HG02970 (cell line): Measurements from ENCODE around the gene SAMD14.

ENCODE experiments used
- ATAC-seq: cut with Tn5 transposase; IDR thresholded peaks from one replicate; pipeline ENCODE4 v1.9.1; 2021; ENCODE audit warnings: mild to moderate bottlenecking, moderate library complexity, moderate number of reproducible peaks; ENCODE audit not compliant: unreplicated experiment, low FRiP score

Gene SAMD14

DNA sequence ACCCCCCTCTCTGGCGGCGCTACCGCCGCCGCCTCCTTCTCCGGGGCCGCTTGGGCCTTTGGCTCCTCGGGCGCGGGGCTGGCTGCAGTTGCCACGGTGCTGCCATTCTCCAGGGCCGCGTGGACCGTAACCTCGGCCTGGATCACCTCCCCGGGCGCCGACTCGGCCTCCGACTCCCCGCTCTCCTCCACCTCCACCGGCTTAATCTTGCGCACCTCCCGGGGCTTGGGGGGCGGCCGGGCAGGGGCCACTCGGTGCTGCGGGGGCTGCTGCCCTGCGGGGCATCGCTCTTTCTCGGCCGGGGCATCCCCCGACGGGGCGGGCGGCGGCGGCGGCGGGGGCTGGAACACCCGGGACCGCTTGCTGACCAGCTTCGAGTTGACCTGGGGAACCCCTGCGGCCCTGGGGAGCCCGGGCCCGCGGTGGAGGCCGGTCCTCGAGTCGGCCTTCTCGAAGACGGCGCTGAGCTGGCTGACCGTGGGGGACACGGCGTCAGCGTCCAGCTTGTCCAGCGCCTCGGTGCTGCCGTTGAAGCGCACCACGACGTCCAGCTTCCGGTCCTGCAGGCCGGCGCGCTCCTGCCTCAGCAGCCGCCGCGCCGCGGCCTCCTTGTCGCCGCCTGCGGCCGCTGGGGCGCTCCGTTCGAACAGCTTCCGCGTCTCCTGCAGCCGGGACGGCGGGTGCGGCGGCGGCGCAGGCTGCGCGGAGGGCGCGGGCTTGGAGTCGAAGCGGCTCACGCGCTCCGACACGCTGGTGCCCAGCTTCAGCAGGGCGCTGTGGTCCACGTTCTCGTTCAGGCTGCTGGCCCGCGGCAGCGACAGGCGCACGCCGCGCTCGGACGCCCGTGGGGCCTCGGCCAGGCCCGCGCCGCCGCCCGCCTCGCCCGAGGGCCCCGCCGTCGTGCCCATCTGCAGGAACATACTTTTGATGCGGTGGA, 19.7 kb upstream of the SAMD14 start:
- ATAC-seq = no peak

DNA sequence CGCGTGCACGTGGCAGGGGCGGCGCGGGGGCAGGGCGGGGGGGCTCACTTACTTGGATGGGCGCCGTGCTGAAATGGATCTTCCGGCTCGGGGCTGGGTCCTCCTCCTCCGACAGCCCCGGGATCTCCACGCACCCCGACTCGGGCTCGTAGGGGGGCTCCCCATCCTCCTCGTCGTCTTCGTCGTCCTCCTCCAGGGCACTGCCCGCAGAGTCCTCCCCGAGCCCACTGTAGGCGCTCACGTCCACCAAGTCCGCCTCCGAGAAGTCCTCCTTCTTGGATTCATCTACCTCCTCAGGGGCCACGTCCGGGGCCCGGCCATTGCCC, 19.1 kb upstream of the SAMD14 start:
- ATAC-seq = no peak

DNA sequence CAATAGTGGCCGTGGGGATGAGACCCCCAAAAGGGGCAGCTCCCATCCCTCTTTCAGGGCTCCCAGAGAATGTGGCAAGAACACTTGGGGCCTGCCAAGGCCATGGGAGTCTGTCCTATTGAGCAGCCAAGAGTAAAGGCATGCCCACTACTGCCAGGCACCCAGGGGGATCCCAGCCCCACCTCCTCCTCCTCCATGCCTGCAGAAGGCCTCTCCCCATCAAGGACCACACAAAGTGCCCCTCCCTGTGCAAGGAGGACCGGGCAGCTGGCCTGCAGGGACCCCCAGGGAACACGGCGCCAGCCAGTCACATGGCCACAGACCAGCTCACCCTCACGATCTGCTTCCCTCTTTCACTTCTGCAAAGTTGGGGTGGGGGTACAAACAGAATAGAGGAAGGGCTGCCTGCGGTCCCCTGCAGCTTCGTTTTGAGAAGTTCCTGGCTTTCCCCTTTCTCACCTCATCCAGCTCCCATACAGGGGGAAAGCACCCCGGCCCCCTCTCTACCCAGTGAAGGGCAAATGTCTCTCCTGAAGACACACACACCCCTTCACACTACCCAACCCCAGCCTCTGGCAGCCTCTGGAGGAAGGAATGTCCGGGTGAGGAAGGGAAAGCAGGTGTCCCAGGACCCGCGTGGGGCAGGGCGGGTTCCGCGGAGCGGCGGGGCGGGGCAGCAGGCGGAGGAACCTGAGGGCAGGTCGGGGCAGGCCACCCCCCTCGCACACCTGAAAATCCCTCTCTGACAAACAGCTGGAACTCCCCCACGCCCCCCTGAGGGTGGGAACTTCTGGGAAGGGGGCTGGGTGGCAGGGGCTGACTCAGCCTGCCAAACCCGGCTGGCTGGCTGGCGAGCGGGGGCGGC, 18.5 kb upstream of the SAMD14 start:
- peak; percentile 25 for ATAC-seq

DNA sequence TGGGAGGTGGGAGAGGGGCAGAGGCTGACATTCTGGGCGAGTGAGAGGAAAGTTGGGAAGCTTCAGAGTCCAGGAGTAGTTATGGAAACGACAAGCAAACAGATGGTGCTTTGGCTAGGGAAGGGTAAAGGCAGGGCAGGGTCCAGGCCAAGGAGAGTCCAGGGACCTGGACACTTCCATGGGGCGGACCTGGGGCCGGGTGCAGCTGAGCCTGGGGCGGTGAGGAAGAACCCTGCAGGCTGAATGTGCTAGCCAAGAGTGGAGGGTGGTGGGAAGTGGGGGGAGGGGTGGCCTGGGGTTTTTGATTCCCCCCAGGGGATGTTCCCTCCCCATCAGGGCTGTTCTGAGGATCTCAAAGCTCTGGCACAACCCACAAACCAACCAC, 17.9 kb upstream of the SAMD14 start:
- no peak for ATAC-seq

DNA sequence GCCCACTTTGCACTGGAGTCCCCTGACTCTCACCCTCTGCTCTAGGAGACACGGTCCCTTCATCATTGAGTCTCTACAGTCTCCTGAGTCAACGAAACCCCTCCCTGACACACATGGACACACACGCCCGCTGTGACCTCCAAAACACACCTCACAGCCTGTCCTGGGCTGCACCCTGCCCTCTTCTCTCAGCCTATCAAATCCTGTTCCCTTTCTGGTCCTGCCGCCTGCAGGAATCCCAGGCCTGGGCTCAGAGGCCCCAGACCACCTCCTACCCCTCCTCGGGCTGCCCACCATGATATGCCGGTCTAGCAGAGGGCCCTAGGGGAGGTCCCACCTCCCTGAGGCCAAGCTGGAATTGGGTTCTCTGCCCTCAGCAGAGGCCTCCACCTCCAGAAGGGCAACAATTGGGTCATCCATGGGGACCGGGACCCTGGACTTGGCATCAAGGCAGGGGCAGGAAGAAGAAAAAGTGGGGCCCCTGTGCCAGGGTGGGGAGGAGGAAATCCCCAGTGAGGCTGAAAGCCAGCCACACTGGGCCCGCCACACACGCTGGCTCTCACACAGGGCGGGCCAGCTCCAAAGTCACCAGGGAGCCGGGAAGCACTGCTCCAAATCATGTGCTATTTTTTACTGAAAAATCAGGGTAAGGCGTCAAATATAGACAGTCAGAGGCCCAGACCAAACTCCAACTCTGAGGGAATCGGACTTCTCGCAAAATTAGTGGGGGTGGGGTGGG, 17.1 kb upstream of the SAMD14 start:
- no peak for ATAC-seq

GRCh38 chr17:50146230-50146926, 16.4 kb upstream of the SAMD14 start:
- no peak for ATAC-seq

- no peak for ATAC-seq
Observed at GRCh38 chr17:50145532-50146229, 15.7 kb upstream of the SAMD14 start.

DNA sequence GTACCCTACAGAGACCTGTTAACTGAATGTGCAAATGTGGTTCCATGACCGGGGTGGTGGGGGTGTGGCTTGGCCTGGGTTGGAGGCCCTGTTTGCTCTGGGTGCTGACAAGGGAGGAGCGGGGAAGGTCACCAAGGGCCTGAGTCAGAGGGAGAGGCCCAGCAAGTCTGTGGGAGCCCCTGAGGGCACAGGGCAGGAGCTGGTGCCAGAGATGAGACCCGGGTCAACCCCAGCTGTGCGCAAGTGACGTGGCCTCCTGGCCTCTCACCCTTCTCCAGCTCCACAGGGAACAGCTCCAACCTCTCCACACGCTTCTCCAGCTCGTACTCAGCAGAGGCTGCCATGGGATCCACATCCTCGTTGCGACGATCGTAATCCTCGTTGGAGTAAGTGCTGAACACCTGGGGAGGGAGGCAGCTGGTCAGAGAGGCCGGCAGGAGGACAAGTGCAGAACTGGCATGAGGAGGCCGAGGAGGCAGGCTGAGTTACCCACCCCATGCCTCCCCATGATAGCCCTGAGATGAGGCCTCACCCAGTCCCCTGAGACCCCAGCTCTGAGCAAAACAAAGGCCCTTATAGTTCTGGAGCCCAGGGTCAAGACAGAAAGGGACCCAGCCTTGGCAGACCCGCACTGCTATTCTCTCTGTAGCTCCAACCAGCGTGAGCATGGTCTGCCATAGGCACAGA, 15.0 kb upstream of the SAMD14 start:
- no peak for ATAC-seq

DNA sequence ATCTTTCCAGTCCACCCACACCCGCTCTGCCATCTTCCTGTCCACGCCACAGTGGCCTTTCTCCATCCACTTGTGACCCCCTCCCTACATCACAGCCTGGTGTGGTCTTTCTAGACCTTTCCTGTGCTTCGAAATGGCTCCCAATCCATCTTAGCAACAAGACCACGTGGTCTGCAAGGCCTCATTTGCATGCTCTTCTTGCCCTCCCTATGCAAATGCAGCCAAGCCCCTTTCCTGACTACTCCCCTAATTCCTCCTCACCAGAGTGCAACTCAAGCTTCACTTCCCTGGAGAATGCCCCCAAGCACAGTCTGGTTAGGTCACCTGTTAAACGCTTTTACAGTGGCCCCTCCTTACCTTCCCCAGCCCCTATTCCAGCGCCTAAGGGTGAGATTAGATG, 14.4 kb upstream of the SAMD14 start:
- no peak for ATAC-seq

DNA sequence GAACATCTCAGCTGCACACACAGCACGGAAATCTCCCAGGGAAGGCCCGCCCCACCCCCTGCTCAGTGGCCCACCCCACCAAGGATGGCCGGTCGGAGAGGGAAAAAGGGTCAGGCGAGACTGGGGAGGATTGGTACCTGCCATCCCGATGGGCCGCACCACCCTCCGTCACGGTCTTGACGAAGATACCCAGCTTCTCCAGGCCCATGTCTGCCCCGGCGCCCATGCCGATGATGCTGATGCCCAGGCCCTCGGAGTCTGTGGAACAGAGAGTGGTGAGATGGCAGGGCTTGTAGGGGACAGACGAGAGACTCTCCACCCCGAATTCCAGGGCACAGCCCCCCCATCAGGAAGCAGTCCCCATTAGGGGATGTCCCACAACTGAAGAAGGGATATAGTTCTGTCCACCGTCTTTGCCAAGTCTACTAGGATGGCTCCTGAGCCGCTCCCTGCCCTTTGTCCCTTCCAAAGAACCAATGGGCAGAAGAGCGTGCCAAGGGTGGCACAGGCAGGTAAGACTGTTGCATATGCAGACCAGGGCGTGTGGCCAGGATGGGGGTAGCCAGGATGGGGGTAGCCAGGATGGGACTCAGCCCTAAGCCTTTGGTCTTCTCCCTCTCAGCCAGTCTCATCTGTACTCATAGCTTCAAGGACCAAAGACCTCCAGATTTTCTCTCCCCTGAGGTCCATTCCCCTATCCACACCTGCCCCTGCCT, 13.7 kb upstream of the SAMD14 start:
- no peak for ATAC-seq

DNA sequence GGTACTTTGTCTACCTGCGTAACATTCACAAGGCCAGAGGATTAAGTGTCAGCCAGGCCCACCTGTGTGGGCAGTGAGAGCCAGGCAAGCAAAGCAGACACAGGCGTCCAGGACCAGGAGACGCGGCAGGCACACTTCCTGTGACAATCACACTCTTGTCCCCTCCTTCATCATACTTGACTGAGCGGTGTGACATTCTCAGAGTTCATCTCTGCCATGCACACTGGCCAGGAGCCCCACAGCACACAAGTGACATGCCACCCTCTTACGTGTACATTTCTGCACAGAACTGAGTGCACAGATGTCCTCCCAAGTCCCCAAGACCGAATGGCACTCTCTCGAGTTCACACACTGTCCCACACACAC, 11.8 kb upstream of the SAMD14 start:
- ATAC-seq = no peak

DNA sequence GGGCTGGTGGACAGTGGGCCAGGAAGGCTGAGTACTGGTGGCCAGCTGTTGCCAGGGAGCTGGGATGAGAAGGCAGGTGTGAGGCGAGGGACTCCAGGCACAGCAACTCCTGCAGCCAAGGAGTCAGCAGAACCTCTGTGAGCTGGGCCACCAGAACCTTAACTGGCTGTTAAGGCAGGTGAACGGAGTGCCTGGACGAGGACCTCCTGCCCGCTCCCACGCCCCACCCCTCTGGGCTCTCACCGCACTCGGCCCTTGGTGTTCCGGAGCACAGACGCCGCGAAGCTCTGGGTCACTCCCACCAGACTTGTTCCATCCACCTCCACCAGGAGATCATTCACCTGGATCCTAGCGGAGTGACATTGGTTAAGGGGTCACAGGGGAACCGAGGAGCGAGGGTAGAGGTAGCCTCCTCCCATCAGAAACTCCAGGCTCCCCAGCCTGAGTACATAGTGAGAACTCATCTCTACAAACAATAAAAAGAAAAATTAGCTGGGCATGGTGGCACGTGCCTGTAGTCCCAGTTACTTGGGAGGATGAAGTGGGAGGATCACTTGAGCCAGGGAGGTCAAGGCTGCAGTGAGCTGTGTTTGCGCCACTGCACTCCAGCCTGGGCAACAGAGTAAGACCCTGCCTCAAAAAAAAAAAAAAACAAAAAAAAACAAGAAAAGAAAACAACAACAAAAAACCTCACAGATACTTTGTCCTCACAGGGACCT, 11.2 kb upstream of the SAMD14 start:
- ATAC-seq = no peak

- ATAC-seq = no peak
Observed at GRCh38 chr17:50139950-50140885, 10.3 kb upstream of the SAMD14 start.

- no peak for ATAC-seq
Observed at GRCh38 chr17:50139185-50139783, 9.3 kb upstream of the SAMD14 start.

DNA sequence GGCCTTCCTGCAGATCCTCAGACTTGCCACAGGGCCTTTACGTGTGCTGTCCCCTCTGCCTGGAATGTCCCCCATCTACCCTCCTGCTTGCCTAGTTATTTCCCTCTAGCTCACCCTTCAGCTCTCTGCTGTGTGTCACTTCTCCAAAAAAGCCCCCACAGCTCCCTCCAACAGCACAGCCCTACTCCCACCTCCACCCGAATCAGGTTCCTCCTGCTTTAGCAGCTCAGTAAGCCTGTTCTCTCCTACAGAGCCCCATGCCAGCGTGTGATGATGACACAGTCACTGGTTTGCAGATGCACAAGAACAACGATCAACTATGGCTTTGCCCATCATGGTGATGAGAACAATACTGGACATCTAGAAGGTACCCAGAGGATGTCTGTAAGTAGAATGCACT, 7.1 kb upstream of the SAMD14 start:
- ATAC-seq = no peak

- ATAC-seq = no peak
Observed at GRCh38 chr17:50136096-50136687, 6.2 kb upstream of the SAMD14 start.
